Stomach (tissue), 4 donors: Measurements from ENCODE around the gene TPPP3.

Experiments used
- CTCF ChIP-seq, 7 experiments: fragments of 450-650 bp in 4 of 7; fragments of 200-600 bp in 3 of 7; sonication (generic) in 3 of 7; IDR thresholded peaks; one replicate each; pipeline ENCODE4 v1.5.1; 2016 to 2019; ENCODE audit warnings: antibody characterized with exemption in 7 of 7, control low read depth in 2 of 7, mild to moderate bottlenecking in 1 of 7
- POLR2A ChIP-seq, 4 donors: fragments of 450-650 bp; IDR thresholded peaks; one replicate each; pipeline ENCODE4 v1.6.1; 2016; ENCODE audit warnings: antibody characterized with exemption in 4 of 4, control low read depth in 2 of 4, mild to moderate bottlenecking in 1 of 4, moderate library complexity in 1 of 4

- TF ChIP-seq CTCF (IDR thresholded peaks at IDR 0.05) (no peak), POLR2A (IDR thresholded peaks at IDR 0.05) (no peak)
Measured at GRCh38 chr16:67392301-67393059, 818 bp downstream of the TPPP3 start.
